GM23338 (cell line): ENCODE data around the gene C14orf180. TPM values are rescaled to one million over a fixed set of nuclear protein-coding genes. Genes with fewer than 3 reads are reported as not detected.

Experiments used
- ATAC-seq: fragments of 200-7000 bp; cut with Tn5 transposase; 3 replicates; pipeline ENCODE4 v1.9.1; 2020
- DNase-seq: peaks from one replicate; pipeline ENCODE4 v3.0.0-alpha.2; 2015; ENCODE audit warnings: low spot score
- H2AFZ ChIP-seq: fragments of 200-600 bp; sonication (generic); 2 replicates; pipeline ENCODE4 v1.8.0; 2016; ENCODE audit warnings: antibody characterized with exemption, mild to moderate bottlenecking, moderate library complexity
- H3F3A ChIP-seq: fragments of 200-600 bp; sonication (generic); replicated peaks from 2 replicates; pipeline ENCODE4 v1.8.0; 2017; ENCODE audit warnings: antibody characterized with exemption, mixed run types, low read depth
- H3K27ac ChIP-seq: fragments of 200-600 bp; sonication (generic); 2 replicates; pipeline ENCODE4 v1.6.1; 2016; ENCODE audit warnings: low read depth
- H3K27me3 ChIP-seq: fragments of 200-600 bp; sonication (generic); 2 replicates; pipeline ENCODE4 v1.8.0; 2016; ENCODE audit warnings: mild to moderate bottlenecking, mixed run types, moderate library complexity; ENCODE audit not compliant: insufficient read depth
- H3K36me3 ChIP-seq: fragments of 200-600 bp; sonication (generic); 2 replicates; pipeline ENCODE4 v1.8.0; 2016; ENCODE audit warnings: mild to moderate bottlenecking; ENCODE audit not compliant: insufficient read depth
- H3K4me1 ChIP-seq: fragments of 200-600 bp; sonication (generic); 2 replicates; pipeline ENCODE4 v1.8.0; 2016; ENCODE audit warnings: mild to moderate bottlenecking, moderate library complexity; ENCODE audit not compliant: insufficient read depth
- H3K4me2 ChIP-seq: fragments of 200-600 bp; sonication (generic); 2 replicates; pipeline ENCODE4 v1.7.1; 2017; ENCODE audit warnings: mixed run types
- H3K4me3 ChIP-seq: fragments of 200-600 bp; sonication (generic); 2 replicates; pipeline ENCODE4 v1.6.1; 2016; ENCODE audit warnings: mixed run types
- H3K79me2 ChIP-seq: fragments of 200-600 bp; sonication (generic); replicated peaks from 2 replicates; pipeline ENCODE4 v1.8.0; 2017; ENCODE audit warnings: mild to moderate bottlenecking; ENCODE audit not compliant: insufficient read depth
- H3K9me2 ChIP-seq: fragments of 200-600 bp; sonication (generic); 2 replicates; pipeline ENCODE4 v1.8.0; 2017; ENCODE audit not compliant: insufficient read depth
- H4K20me1 ChIP-seq: fragments of 200-600 bp; sonication (generic); replicated peaks from 2 replicates; pipeline ENCODE4 v1.8.0; 2017; ENCODE audit warnings: mild to moderate bottlenecking; ENCODE audit not compliant: insufficient read depth
- H3K27ac Mint-ChIP-seq: 2 replicates; pipeline ENCODE4 v1.8.0; 2020; ENCODE audit warnings: inconsistent platforms, mild to moderate bottlenecking, moderate library complexity, mixed read lengths
- H3K27me3 Mint-ChIP-seq: 3 replicates; pipeline ENCODE4 v1.8.0; 2022; ENCODE audit warnings: low read depth, mild to moderate bottlenecking, moderate library complexity, mixed read lengths, inconsistent platforms; ENCODE audit not compliant: insufficient read depth, poor library complexity
- H3K36me3 Mint-ChIP-seq: 3 replicates; pipeline ENCODE4 v1.8.0; 2021; ENCODE audit warnings: low read depth, mild to moderate bottlenecking, inconsistent platforms, moderate library complexity, mixed read lengths
- H3K4me1 Mint-ChIP-seq: 3 replicates; pipeline ENCODE4 v1.8.0; 2020; ENCODE audit warnings: mild to moderate bottlenecking, inconsistent platforms, mixed read lengths
- H3K4me3 Mint-ChIP-seq: 3 replicates; pipeline ENCODE4 v1.8.0; 2021; ENCODE audit warnings: moderate library complexity, mild to moderate bottlenecking, inconsistent platforms, mixed read lengths
- H3K9me3 Mint-ChIP-seq: 3 replicates; pipeline ENCODE4 v1.8.0; 2020; ENCODE audit warnings: moderate library complexity, mild to moderate bottlenecking, inconsistent platforms, mixed read lengths
- EZH2phosphoT487 ChIP-seq: fragments of 200-600 bp; sonication (generic); IDR thresholded peaks from one replicate; pipeline ENCODE4 v1.8.1; 2018; ENCODE audit warnings: antibody characterized with exemption; ENCODE audit not compliant: unreplicated experiment
- JUNB ChIP-seq: IDR thresholded peaks from one replicate; pipeline ENCODE4 v1.6.1; 2016; ENCODE audit warnings: antibody characterized with exemption; ENCODE audit not compliant: unreplicated experiment
- STAT1 ChIP-seq: IDR thresholded peaks from one replicate; pipeline ENCODE4 v1.6.1; 2016; ENCODE audit warnings: antibody characterized with exemption; ENCODE audit not compliant: unreplicated experiment
- ZNF331 ChIP-seq: fragments of 250-450 bp; sonication (Bioruptor Pico); IDR thresholded peaks from 2 replicates; pipeline ENCODE4 v1.5.0; 2020; ENCODE audit warnings: low read depth, mild to moderate bottlenecking, moderate library complexity
- polyA plus RNA-seq: library from polyadenylated mRNA; unstranded; fragments of >200 nt; fragmentation: Nextera tagmentation; extraction: Ambion mirVana; gene quantifications from 2 replicates; pipeline ENCODE4 v1.2.1, GENCODE V29; 2016
- total RNA-seq: library from RNA; depleted of rRNA; stranded (reverse); fragments of >200 nt; shearing (Covaris generic); gene quantifications from 2 replicates; pipeline ENCODE4 v1.2.3, GENCODE V29; 2014
- TF ChIP-seq, protein P1 (sequence below): fragments of 250-450 bp; sonication (Bioruptor Pico); IDR thresholded peaks from 2 replicates; pipeline ENCODE4 v1.5.0; 2020; ENCODE audit warnings: mild to moderate bottlenecking, moderate library complexity
- TF ChIP-seq, protein P2 (sequence below): IDR thresholded peaks from 2 replicates; pipeline ENCODE4 v1.6.1; 2016; ENCODE audit warnings: antibody characterized with exemption

The C14orf180 gene
- total and polyA plus RNA-seq, 2 experiments from 2014 or later, result not detected

DNA sequence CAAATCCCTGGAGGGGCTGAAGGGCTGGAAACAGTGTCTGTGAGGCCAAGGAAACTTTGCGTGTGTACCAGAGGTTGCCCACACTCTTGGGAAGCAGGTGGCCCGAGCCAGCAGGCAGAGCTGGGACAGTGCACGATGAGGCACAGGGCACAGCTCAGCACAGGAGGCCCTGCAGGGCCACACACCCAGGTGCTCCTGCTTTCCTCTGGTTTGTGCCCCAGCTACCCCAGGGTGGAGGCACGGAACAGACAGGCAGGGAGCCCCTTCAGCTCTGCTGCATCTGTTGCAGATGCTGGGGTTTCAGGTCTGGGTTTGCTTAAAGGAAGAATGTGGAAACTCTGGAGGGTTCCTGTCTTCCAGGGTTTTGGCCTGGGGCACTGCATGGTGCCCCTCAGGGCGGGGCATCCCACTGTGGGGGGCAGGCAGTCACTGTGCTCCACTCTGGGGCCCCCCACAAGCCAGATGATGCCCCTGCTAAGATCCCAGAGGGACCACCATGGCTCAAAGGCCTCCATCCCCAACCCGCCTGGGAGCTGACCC lies 16.4 kb downstream of the C14orf180 start (continued):
- TF ChIP-seq, protein P1, sequence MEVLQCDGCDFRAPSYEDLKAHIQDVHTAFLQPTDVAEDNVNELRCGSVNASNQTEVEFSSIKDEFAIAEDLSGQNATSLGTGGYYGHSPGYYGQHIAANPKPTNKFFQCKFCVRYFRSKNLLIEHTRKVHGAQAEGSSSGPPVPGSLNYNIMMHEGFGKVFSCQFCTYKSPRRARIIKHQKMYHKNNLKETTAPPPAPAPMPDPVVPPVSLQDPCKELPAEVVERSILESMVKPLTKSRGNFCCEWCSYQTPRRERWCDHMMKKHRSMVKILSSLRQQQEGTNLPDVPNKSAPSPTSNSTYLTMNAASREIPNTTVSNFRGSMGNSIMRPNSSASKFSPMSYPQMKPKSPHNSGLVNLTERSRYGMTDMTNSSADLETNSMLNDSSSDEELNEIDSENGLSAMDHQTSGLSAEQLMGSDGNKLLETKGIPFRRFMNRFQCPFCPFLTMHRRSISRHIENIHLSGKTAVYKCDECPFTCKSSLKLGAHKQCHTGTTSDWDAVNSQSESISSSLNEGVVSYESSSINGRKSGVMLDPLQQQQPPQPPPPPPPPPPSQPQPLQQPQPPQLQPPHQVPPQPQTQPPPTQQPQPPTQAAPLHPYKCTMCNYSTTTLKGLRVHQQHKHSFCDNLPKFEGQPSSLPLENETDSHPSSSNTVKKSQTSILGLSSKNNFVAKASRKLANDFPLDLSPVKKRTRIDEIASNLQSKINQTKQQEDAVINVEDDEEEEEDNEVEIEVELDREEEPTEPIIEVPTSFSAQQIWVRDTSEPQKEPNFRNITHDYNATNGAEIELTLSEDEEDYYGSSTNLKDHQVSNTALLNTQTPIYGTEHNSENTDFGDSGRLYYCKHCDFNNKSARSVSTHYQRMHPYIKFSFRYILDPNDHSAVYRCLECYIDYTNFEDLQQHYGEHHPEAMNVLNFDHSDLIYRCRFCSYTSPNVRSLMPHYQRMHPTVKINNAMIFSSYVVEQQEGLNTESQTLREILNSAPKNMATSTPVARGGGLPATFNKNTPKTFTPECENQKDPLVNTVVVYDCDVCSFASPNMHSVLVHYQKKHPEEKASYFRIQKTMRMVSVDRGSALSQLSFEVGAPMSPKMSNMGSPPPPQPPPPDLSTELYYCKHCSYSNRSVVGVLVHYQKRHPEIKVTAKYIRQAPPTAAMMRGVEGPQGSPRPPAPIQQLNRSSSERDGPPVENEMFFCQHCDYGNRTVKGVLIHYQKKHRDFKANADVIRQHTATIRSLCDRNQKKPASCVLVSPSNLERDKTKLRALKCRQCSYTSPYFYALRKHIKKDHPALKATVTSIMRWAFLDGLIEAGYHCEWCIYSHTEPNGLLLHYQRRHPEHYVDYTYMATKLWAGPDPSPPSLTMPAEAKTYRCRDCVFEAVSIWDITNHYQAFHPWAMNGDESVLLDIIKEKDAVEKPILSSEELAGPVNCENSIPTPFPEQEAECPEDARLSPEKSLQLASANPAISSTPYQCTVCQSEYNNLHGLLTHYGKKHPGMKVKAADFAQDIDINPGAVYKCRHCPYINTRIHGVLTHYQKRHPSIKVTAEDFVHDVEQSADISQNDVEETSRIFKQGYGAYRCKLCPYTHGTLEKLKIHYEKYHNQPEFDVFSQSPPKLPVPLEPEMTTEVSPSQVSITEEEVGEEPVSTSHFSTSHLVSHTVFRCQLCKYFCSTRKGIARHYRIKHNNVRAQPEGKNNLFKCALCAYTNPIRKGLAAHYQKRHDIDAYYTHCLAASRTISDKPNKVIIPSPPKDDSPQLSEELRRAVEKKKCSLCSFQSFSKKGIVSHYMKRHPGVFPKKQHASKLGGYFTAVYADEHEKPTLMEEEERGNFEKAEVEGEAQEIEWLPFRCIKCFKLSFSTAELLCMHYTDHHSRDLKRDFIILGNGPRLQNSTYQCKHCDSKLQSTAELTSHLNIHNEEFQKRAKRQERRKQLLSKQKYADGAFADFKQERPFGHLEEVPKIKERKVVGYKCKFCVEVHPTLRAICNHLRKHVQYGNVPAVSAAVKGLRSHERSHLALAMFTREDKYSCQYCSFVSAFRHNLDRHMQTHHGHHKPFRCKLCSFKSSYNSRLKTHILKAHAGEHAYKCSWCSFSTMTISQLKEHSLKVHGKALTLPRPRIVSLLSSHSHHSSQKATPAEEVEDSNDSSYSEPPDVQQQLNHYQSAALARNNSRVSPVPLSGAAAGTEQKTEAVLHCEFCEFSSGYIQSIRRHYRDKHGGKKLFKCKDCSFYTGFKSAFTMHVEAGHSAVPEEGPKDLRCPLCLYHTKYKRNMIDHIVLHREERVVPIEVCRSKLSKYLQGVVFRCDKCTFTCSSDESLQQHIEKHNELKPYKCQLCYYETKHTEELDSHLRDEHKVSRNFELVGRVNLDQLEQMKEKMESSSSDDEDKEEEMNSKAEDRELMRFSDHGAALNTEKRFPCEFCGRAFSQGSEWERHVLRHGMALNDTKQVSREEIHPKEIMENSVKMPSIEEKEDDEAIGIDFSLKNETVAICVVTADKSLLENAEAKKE (CRISPR knock-in tag), result no peak
- TF ChIP-seq, protein P2, sequence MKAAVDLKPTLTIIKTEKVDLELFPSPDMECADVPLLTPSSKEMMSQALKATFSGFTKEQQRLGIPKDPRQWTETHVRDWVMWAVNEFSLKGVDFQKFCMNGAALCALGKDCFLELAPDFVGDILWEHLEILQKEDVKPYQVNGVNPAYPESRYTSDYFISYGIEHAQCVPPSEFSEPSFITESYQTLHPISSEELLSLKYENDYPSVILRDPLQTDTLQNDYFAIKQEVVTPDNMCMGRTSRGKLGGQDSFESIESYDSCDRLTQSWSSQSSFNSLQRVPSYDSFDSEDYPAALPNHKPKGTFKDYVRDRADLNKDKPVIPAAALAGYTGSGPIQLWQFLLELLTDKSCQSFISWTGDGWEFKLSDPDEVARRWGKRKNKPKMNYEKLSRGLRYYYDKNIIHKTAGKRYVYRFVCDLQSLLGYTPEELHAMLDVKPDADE, result no peak
- no peak for TF ChIP-seq ZNF331 (CRISPR knock-in tag)

DNA sequence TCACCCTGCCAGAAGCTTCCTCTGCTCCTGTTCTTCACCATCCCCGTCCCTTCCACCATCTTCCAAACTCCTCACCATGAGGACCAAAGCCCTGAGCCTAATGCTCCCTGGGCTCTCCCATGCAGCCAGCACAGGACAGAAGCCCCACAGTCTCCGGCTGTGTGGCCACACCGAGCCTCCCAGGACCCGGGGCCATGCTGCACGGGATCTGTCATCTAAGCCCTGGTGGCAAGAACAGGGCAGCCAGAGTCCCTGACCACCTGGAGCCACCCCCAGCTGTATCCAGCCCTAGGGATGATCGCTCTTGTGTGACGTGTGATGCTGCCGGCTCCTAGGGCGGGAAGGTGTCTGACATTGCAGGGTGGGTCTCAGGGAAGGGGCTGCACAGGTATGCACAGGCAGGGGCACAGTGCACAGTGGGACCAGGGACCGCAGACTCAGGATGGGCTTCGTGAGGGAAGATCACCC lies 16.9 kb downstream of the C14orf180 start:
- no peak overlapping the region for H3K27ac Mint-ChIP-seq
- H3K36me3 Mint-ChIP-seq, result no peaks in the 10 kb centered on the region; the same call in 2 of the 3 replicates

More for the DNA sequence above, 16.9 kb downstream of the C14orf180 start:
- Histone ChIP-seq H3F3A (no peaks in the 10 kb centered on the region), H3K79me2 (no peaks in the 10 kb centered on the region), H3K36me3 (no peaks in the 10 kb centered on the region), H3K9me2 (no peaks in the 10 kb centered on the region), H3K27me3 (no peaks in the 10 kb centered on the region), H4K20me1 (no peaks in the 10 kb centered on the region), H2AFZ (no peak overlapping the region), H3K4me3 (no peak overlapping the region), H3K4me1 (no peaks in the 10 kb centered on the region), H3K4me2 (no peak overlapping the region), H3K27ac (no peak overlapping the region)
- ATAC-seq, result no peak
- Mint-ChIP-seq H3K27me3 (peaks cover 8% of the 10 kb centered on the region), H3K9me3 (no peaks in the 10 kb centered on the region; the same call in 2 of the 3 replicates), H3K4me1 (peaks cover 3% of the 10 kb centered on the region; the same call in 1 of the 3 replicates), H3K4me3 (no peak overlapping the region)
- TF ChIP-seq STAT1, result no peak
- no peak for TF ChIP-seq ZNF331 (CRISPR knock-in tag)
- no peak for TF ChIP-seq JUNB
- TF ChIP-seq EZH2phosphoT487, result no peak
- no peak for DNase-seq
